ENCODE measurements around the gene MRPS23. TPM values are rescaled to one million over a fixed set of nuclear protein-coding genes. Genes with fewer than 3 reads are reported as not detected.

MRPS23 gene
- polyA plus RNA-seq, 1 experiment = 34.1 TPM

- no peak for TF ChIP-seq CTCF (IDR thresholded peaks at IDR 0.05; ENCODE audit: low read depth, low read length)
Measured at GRCh38 chr17:57806167-57806830, 43.5 kb downstream of the MRPS23 start.

GRCh38 chr17:57803021-57803420 is 46.8 kb downstream of the MRPS23 start:
- DNase-seq (ENCODE audit: low read depth, low spot score) = no peak
- CTCF ChIA-PET = interaction anchor here (0.5 to 1.4 kb wide), 2 partner anchors 20 to 32 kb away, joined by 3 to 5 read pairs; no protein-coding TSS in a partner anchor
- Histone ChIP-seq H3K4me3 (ENCODE audit: low read depth, low read length) (no peak overlapping the region), H3K27ac (ENCODE audit: low read depth, low read length) (no peak overlapping the region), H3K9me3 (ENCODE audit: control insufficient read depth, insufficient read depth, low read length) (no peaks in the 10 kb centered on the region; the same call in 1 of the 2 replicates), H3K27me3 (ENCODE audit: control insufficient read depth, insufficient read depth, low read length) (peaks cover 9% of the 10 kb centered on the region)
- no peak for TF ChIP-seq CTCF (IDR thresholded peaks at IDR 0.05; ENCODE audit: low read depth, low read length)
- POLR2A ChIA-PET = no interaction called here

More at GRCh38 chr17:57806167-57806830, 43.5 kb downstream of the MRPS23 start:
- CTCF ChIA-PET = interaction anchor here (0.9 to 2.2 kb wide), 2 partner anchors 23 to 27 kb away, joined by 3 to 8 read pairs; no protein-coding TSS in a partner anchor
- POLR2A ChIA-PET = no interaction called here
- Histone ChIP-seq H3K4me3 (ENCODE audit: low read depth, low read length) (no peak overlapping the region), H3K27ac (ENCODE audit: low read depth, low read length) (no peak overlapping the region), H3K9me3 (ENCODE audit: control insufficient read depth, insufficient read depth, low read length) (no peaks in the 10 kb centered on the region; the same call in 1 of the 2 replicates), H3K27me3 (ENCODE audit: control insufficient read depth, insufficient read depth, low read length) (peaks cover 22% of the 10 kb centered on the region)
- no peak for DNase-seq (ENCODE audit: low read depth, low spot score)

GRCh38 chr17:57801044-57801711 is 48.7 kb downstream of the MRPS23 start:
- H3K27me3 ChIP-seq (ENCODE audit: control insufficient read depth, insufficient read depth, low read length) = peaks cover 10% of the 10 kb centered on the region
- H3K27ac ChIP-seq (ENCODE audit: low read depth, low read length) = no peak overlapping the region
- POLR2A ChIA-PET = no interaction called here
- DNase-seq (ENCODE audit: low read depth, low spot score) = no peak
- TF ChIP-seq CTCF (IDR thresholded peaks at IDR 0.05; ENCODE audit: low read depth, low read length) = no peak
- CTCF ChIA-PET = interaction anchor here (1.6 kb wide), 1 partner anchor 18 kb away, joined by 4 read pairs; no protein-coding TSS in a partner anchor
- H3K4me3 ChIP-seq (ENCODE audit: low read depth, low read length) = no peak overlapping the region
- no peaks in the 10 kb centered on the region; the same call in 1 of the 2 replicates for H3K9me3 ChIP-seq (ENCODE audit: control insufficient read depth, insufficient read depth, low read length)

GRCh38 chr17:57794841-57795240 is 55.0 kb downstream of the MRPS23 start:
- CTCF ChIA-PET = interaction anchor here (1.1 to 4.0 kb wide), 3 partner anchors 11 to 48 kb away, joined by 3 to 20 read pairs (median 5); no protein-coding TSS in a partner anchor
- H3K27me3 ChIP-seq (ENCODE audit: control insufficient read depth, insufficient read depth, low read length) = peaks cover 6% of the 10 kb centered on the region
- no peak overlapping the region for H3K4me3 ChIP-seq (ENCODE audit: low read depth, low read length)
- no peak for DNase-seq (ENCODE audit: low read depth, low spot score)
- no peak overlapping the region for H3K27ac ChIP-seq (ENCODE audit: low read depth, low read length)
- no peak for TF ChIP-seq CTCF (IDR thresholded peaks at IDR 0.05; ENCODE audit: low read depth, low read length)
- POLR2A ChIA-PET = no interaction called here
- no peaks in the 10 kb centered on the region for H3K9me3 ChIP-seq (ENCODE audit: control insufficient read depth, insufficient read depth, low read length)

- H3K4me3 ChIP-seq (ENCODE audit: low read depth, low read length) = no peak overlapping the region
- CTCF ChIA-PET = interaction anchor here (1.2 kb wide), 1 partner anchor 117 kb away, joined by 3 read pairs; no protein-coding TSS in a partner anchor
- no peak for TF ChIP-seq CTCF (IDR thresholded peaks at IDR 0.05; ENCODE audit: low read depth, low read length)
- DNase-seq (ENCODE audit: low read depth, low spot score) = no peak
- peaks cover 25% of the 10 kb centered on the region for H3K27me3 ChIP-seq (ENCODE audit: control insufficient read depth, insufficient read depth, low read length)
- no peak overlapping the region for H3K27ac ChIP-seq (ENCODE audit: low read depth, low read length)
- H3K9me3 ChIP-seq (ENCODE audit: control insufficient read depth, insufficient read depth, low read length) = no peaks in the 10 kb centered on the region
- POLR2A ChIA-PET = no interaction called here
Measured at GRCh38 chr17:57788725-57789124, 61.1 kb downstream of the MRPS23 start.

Data from AG04450 (cell line).